Activated CD4-positive, alpha-beta T cell treated with anti-CD3 and anti-CD28 coated beads, Interleukin-2, amount 50 U/mL, for 24 hours (primary cell): ENCODE results near the gene PHF11.

Experiments used
- DNase-seq, 2 donors: peaks; one replicate each; pipeline ENCODE4 v3.0.0-alpha.2; 2020; ENCODE audit warnings: low read depth in 1 of 2, low spot score in 1 of 2

The PHF11 gene

GRCh38 chr13:49495783-49496762, at the start of gene PHF11:
Gene PHF11 (plus strand): TSS chr13:49495953. CDS start chr13:49496002, 49 bp downstream.
- peak; percentile 69 to 86 for DNase-seq

GRCh38 chr13:49446473-49446872, 49.3 kb upstream of the PHF11 start:
- no peak for DNase-seq

GRCh38 chr13:49448753-49449152, 47.0 kb upstream of the PHF11 start:
- no peak for DNase-seq

- DNase-seq, result no peak
These were observed 45.5 kb upstream of the PHF11 start for GRCh38 chr13:49450105-49450819.

- DNase-seq, result no peak
These were observed 42.9 kb upstream of the PHF11 start for GRCh38 chr13:49452725-49453457.

GRCh38 chr13:49453465-49453864, 42.3 kb upstream of the PHF11 start:
- DNase-seq, result no peak

GRCh38 chr13:49454388-49455006, 41.3 kb upstream of the PHF11 start:
- no peak for DNase-seq

- no peak for DNase-seq
These were observed 40.8 kb upstream of the PHF11 start for GRCh38 chr13:49455007-49455398.

GRCh38 chr13:49456156-49456555, 39.6 kb upstream of the PHF11 start:
- DNase-seq, result no peak

- DNase-seq, result no peak
These were observed 38.5 kb upstream of the PHF11 start for GRCh38 chr13:49457221-49457620.

- DNase-seq, result no peak
These were observed 36.2 kb upstream of the PHF11 start for GRCh38 chr13:49459580-49459979.

GRCh38 chr13:49464085-49464484, 31.7 kb upstream of the PHF11 start:
- DNase-seq, result no peak

GRCh38 chr13:49464621-49465325, 31.0 kb upstream of the PHF11 start:
- DNase-seq, result no peak

GRCh38 chr13:49466292-49466838, 29.4 kb upstream of the PHF11 start:
- DNase-seq, result no peak

GRCh38 chr13:49472186-49472585, 23.6 kb upstream of the PHF11 start:
- DNase-seq, result no peak

- no peak for DNase-seq
These were observed 19.2 kb upstream of the PHF11 start for GRCh38 chr13:49476529-49476928.

- DNase-seq, result no peak
These were observed 14.0 kb upstream of the PHF11 start for GRCh38 chr13:49481788-49482187.

GRCh38 chr13:49488563-49488962, 7.2 kb upstream of the PHF11 start:
- no peak for DNase-seq

- no peak for DNase-seq
These were observed 1.1 kb upstream of the PHF11 start for GRCh38 chr13:49494645-49495044.

GRCh38 chr13:49496837-49497236, 1.1 kb downstream of the PHF11 start:
- DNase-seq, result peak; percentile 12 to 49
